Stimulated activated naive CD8-positive, alpha-beta T cell treated with anti-CD3 and anti-CD28 coated beads, Interleukin-15, Interleukin-2, amounts not matched to agents 100 U/mL and 50 U/mL, for 24 hours (primary cell): ENCODE measurements around the gene AMIGO1.

Source experiments
- ATAC-seq: fragments of 150-1000 bp; cut with Tn5 transposase; one replicate; pipeline ENCODE4 v1.10.0; 2021
- DNase-seq: peaks from one replicate; pipeline ENCODE4 v3.0.0; 2021

The AMIGO1 gene

DNA sequence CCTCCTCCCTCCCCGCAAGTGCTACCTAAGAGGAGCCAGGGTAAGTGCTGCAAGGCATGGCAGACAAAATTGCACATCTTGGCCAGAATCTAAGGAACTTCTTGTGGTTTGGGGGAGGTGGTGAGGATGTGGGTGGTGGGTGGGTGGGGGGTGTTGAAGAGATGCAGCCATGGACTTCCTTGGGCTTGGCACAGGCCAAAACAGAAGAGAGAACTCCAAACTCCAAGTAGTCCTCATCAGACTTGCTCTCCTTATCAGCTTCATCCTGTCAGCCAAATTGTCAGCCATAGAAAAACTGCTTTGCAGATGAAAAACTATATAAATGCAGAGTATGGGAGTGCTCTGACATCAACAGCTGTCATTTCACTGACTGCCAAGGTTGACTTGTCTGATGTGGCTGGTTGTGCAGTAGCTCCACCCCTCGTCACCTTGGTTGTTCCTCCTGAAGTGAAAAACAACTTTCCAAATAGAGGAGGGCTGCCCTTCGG, 7.1 kb downstream of the AMIGO1 start:
- ATAC-seq = peak; percentile 45
- DNase-seq = no peak

GRCh38 chr1:109501644-109502363, 7.7 kb downstream of the AMIGO1 start:
- ATAC-seq = no peak
- no peak for DNase-seq

GRCh38 chr1:109500941-109501381, 8.6 kb downstream of the AMIGO1 start:
- DNase-seq (no peak), ATAC-seq (no peak)

DNA sequence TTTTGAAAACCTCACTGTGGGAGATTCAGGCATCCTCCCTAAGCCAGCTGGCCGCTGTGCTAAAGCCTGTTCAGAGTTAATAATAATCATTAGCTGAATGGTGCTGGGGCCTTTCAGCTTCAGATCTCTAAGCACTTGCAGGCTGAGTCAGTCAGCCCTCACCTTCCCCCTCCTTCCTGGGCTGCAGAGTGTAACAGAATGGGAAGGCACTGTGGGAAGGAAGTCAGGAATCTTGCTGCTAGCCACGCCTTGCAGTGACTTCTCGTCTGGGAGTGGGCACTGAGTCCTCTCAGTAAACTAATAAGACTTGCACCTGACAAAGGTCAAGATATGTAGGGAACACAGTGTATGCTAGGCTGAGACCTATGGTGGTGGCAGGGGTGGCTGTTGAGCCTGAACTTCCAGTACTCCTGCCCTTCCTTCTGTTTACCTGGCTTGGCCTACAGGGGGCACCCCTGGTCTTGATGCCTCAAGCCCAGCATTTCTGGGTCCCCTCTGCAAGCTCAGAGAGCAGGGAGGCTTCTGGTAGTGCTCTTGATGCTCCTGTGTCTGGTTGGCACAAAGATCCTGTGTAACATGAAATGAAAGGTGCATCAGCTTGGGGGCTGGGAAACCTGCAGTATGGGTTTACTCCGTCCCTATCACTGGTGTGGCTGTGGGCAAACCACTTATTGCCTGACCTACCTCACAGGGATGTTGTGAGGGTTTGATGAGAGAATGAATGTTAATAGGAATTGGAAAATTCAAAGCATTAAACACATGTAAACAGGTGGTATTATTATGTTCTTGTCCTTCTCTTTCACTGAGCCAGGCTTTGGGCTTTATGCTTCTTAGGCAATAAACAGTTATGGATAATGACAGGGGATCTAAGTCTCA, 9.6 kb downstream of the AMIGO1 start:
- ATAC-seq = peak; percentile 42
- peak; percentile 74 for DNase-seq

DNA sequence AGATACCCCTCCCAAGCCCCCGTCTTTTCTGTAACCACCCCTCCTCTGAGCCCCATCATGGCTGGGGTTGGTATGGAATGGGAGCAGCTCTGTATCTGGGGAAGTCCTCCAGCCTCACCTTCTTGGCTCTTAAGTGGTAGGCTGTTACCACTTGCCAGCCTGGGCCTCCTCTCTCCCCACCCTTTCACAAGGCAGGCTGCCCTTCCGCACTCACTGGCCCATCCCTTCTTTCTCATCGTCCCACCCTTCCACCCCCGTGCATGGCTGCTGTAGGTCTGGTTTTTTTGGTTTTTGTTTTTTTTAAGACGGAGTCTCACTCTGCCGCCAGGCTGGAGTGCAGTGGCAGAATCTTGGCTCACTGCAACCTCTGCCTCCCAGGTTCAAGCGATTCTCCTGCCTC, 10.4 kb downstream of the AMIGO1 start:
- ATAC-seq (no peak), DNase-seq (no peak)

GRCh38 chr1:109498161-109498801, 11.2 kb downstream of the AMIGO1 start:
- DNase-seq (peak; percentile 55), ATAC-seq (no peak)

- ATAC-seq = no peak
- DNase-seq = no peak
Observed at GRCh38 chr1:109497449-109498160, 11.9 kb downstream of the AMIGO1 start.

DNA sequence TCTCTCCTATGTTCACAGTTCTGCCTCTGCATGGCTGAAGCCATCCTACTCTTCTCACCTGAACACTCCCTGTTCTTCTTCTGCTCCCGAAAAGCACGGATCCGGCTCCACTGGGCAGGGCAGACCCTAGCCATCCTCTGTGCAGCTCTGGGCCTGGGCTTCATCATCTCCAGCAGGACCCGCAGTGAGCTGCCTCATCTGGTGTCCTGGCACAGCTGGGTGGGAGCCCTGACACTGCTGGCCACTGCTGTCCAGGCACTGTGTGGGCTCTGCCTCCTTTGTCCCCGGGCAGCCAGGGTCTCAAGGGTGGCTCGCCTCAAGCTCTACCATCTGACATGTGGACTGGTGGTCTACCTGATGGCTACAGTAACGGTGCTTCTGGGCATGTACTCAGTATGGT, 13.8 kb downstream of the AMIGO1 start:
- no peak for ATAC-seq
- DNase-seq = no peak

GRCh38 chr1:109493805-109494539, 15.6 kb downstream of the AMIGO1 start, which contains the start of gene CYB561D1:
Gene CYB561D1 (plus strand): TSS chr1:109494094. CDS start chr1:109494140, 46 bp downstream.
- DNase-seq = peak; percentile 94
- peak; percentile 91 for ATAC-seq

DNA sequence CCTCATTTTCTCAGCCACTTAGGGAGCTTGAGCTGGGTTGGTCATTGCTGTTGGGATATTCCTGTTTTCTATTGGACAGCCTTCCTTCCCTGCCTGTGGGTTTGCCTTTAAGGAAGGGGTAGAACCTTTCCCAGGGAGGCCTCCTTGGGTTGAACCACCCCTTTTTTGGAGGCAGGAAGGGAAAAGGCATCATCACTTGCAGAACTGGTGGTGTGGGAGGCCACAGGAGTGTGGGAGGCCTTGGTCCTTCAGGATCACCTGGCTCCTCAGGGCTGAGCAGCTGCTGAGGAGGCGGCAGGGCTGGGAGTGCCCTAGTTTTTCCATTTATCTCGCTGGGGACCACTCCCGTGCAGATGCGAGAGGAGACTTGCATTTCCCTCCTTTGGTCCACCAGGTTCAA, 16.3 kb downstream of the AMIGO1 start:
- DNase-seq = no peak

DNA sequence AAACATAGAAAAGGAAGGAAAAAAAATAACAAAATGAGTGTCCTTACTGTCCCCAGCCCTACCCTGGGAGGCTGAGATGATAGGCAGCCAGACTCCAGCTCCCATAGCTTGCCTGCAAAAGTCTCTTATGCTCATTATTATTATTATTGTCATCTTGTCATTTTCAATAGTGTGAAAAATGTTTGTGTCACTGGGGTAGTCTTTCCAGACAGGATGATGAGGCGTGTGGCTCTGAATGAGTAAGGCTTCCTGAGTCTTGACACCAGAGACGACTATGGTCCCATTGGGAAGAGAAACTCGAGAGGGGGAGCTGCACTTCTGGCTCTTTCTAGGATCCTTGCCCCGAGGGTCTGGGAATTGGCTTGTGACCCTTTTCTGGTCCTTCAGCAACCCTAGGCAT, 16.7 kb downstream of the AMIGO1 start:
- no peak for DNase-seq
- no peak for ATAC-seq

More for the DNA sequence above, 16.3 kb downstream of the AMIGO1 start:
- no peak for ATAC-seq

DNA sequence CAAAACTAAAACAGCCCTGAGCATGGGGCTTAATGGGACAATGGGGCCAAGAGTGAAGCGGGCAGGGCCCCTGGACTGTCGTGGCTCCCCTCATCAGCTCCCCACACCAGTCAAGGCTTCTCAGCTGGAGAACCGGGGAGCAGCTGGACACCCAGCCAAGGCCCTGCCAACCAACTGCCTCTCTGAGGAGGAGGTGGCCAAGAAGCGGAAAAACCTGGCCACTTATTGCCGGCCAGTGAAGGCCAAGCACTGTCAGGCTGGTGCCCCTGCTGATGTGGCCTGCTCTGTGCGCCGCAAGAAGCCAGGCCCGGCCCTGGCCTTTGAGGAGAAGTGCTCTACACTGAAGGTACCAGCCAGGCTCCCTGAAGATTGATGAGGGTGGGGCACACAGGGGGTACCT, 18.2 kb downstream of the AMIGO1 start:
- no peak for ATAC-seq
- DNase-seq = no peak

GRCh38 chr1:109490934-109491302, 18.6 kb downstream of the AMIGO1 start:
- no peak for DNase-seq
- ATAC-seq = no peak

GRCh38 chr1:109490029-109490933, 19.2 kb downstream of the AMIGO1 start:
- peak; percentile 34 for ATAC-seq
- DNase-seq = peak; percentile 76

DNA sequence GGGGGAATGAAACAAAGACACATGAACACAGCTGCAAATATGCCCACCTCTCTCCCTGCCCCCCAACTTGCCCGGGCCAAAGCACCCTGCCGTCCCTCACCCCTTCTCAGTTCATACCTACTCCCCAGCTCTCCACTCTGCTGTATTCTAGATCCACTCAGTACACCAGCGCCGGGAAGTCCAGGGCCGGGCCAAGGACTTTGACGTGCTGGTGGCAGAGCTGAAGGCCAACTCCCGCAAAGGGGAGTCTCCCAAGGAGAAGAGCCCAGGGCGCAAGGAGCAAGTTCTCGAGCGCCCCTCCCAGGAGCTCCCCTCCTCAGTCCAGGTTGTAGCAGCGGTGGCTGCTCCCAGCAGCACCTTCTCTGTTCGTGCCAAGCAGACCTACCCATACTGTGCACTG, 20.8 kb downstream of the AMIGO1 start:
- ATAC-seq (no peak), DNase-seq (no peak)

GRCh38 chr1:109488201-109488600, 21.3 kb downstream of the AMIGO1 start:
- DNase-seq (no peak), ATAC-seq (no peak)

GRCh38 chr1:109487261-109487660, 22.3 kb downstream of the AMIGO1 start:
- DNase-seq (no peak), ATAC-seq (no peak)

- DNase-seq (no peak), ATAC-seq (no peak)
Observed at GRCh38 chr1:109485001-109485400, 24.5 kb downstream of the AMIGO1 start.

- no peak for ATAC-seq
- DNase-seq = no peak
Observed at GRCh38 chr1:109484519-109484975, 25.0 kb downstream of the AMIGO1 start.
